Cerebellar cortex (tissue), 1 donor: ENCODE results near the gene C4BPA.

ENCODE experiments used
- DNase-seq: peaks from one replicate; pipeline ENCODE4 v3.0.0-alpha.2; 2015; ENCODE audit warnings: low spot score

The C4BPA gene

DNA sequence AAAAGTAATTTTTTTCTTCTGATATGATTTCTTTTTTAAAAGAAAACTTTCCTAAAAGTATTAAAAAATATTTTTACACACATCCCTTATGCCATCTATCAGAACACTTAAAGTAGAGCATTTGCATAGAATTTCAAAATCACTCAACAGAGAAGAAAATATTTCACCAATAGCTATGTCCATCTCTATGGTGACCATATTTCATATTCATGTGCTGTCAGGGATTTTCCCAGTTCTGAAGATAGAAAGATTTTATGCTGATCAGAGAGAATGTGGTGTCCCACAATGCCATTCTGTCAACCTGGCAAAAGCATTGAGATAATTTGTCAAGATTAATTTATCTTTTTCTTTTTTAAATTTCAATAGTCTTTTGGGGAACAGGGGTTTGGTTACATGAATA is 87.0 kb downstream of the C4BPA start:
- no peak for DNase-seq

DNA sequence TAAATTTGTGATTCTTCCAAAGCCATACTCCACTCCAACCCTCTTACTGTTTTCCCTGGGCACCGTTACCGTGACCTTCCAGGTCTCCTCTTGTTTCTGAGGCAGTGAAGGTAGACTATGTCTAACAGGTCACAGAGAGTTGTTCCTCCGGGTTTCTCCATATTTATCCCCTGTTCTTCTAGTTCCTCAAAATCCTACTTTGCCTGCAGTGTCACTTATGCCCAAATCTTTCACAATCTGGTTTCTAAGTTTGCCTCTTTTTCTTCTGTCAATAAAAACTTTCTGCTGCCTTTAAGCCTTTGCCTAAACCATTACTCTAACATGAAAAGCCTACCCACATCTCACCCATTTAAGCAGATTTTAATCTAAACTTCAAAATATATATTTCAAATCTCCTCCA is 87.7 kb downstream of the C4BPA start:
- no peak for DNase-seq

DNA sequence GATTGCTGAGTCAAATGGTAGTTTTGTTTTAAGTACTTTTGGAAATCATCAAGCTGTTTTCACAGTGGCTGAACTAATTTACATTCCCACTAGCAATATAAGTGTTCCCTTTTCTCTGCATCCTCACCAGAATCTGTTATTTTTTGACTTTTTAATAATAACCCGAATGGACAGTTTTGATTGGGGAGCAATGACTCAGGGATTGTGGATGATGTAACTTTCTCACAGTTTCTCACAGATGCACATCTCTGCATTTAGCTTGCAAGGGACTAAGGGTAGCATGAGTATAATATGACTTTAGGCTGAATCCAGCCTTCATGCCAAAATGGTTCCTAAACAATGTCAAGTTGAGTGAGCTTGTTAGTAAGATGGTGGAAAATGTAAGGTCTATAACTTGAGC is 90.2 kb downstream of the C4BPA start:
- DNase-seq: no peak
